GM12801 (cell line): Measurements from ENCODE around the gene CLSTN2.

Experiments used
- CTCF ChIP-seq: IDR thresholded peaks from one replicate; pipeline ENCODE4 v1.5.1; 2011; ENCODE audit warnings: control low read depth; ENCODE audit not compliant: insufficient read length; ENCODE audit errors: extremely low read depth

The CLSTN2 gene

DNA sequence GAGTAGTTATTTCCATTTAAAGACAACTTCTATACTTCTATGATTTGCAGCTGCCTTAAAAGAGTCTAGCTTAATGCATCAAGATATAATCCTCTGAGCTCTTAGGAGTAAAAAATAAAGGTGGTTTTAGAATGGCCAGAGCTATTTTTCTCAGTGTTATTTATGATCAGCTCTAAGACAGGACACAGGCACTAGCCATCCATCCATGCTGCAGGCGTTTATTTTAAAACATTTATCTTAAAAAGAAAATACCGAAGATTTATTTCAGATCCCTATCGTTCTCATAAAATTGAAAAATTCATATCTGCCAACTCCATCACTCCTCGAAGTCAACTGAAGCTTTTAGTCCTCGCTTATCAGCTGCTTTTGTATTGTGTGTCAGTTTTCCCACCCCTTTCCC is 243.5 kb downstream of the CLSTN2 start:
- no peak for TF ChIP-seq CTCF

- no peak for TF ChIP-seq CTCF
Measured at GRCh38 chr3:140180603-140181002, 245.6 kb downstream of the CLSTN2 start.

DNA sequence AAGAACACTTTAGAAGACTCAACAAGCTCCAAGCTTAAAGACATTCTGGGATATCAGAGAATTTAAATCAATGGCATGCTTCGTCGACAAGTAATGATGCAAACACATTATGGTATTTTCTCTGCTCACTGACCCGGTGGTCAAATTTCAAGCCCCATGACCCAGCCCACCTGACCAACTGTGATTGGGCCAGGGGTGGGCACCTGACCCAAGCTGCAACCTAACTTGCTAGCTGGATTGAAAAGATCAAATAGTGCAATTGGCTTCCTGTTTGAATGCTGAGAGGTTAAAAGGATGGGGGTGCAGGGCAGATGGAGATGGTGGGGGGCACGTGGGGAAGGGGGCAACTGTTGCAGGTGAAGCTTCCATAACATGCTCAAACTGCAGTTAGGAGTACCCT is 250.4 kb downstream of the CLSTN2 start:
- no peak for TF ChIP-seq CTCF

DNA sequence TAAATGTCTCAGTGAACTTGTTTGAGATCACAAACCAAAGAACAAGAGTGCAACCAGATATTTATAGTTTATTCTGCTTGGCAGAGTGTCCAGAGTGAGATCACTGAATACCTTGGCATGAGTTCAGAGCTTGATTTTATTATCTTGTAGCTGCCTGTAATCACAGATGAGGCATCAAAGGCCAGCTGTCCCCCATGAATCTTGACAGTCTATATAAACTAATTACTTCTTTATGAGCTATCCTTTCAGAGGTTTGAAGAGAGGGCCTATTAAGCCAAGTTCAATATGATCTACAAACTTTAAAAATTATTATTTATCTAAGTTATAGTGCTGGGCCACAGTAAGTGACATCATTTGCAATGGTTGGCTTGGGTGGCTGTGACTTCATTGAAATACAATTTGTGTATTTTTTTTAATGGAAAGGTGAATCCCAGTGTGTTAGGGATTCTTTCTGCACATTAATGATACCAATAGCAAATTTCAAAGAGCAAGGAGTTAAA is 251.5 kb downstream of the CLSTN2 start:
- no peak for TF ChIP-seq CTCF

DNA sequence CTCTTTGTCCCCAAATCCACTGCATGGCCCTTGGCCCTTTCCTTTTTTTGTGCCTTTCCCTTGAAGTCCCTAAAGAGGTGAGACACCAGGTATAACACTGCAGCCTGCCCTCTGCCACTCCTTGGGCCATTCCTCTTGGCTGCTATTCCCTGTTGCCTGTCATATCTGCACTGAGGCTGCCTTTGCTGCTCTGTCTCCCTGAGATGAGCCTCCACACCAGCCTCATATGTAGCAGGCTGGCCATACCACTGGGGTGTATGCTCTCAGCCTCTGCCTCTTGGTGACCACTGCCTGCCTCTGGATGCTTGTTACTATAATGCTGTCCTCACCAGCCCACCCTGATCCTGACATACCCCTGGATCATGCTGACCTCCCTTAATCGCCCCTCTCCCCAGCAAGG is 252.0 kb downstream of the CLSTN2 start:
- no peak for TF ChIP-seq CTCF

DNA sequence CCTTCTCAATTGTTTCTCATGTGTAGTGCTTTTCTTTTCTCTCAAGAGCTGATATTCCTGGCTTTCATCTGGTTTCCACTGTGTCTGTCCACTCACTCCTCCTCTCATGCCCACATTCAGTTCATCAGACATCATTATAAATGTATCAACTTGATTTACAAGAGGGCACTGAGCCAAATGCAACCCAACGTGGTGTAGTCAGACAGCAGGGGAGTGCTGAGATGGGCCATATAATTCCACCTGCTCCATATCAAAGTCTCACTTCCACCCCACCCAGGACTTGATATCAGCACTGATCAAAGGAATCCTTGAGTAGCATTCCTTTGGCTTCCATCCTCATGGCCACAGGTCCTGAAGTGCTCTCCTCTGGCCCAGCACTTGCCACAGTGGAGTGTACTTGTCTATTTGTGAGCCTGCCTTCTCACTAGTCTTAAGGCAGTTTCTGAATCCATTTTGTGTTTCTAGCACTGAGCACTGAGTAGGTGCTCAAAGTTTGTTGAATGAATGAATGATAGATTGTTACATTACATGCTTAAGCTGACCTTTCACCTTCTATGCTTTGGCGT is 252.8 kb downstream of the CLSTN2 start:
- TF ChIP-seq CTCF: no peak

DNA sequence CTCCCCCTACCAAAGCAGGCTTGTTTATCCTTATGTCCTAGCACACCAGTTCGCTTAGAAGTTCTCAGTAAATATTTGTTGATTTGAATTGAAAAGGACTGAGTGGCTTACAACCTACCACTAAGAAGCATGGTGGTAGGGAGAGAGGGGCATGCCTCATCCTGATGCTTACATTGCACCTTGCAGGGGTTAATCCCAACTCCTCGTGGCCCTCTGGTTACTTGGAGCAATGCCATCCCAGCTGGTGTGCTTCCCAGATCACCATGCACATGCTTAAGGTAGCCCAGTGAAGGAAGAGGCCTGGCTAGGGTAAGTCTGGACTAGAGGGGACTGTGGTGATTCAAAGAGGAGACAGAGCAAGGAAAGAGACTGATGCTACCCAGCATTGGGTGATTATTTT is 253.3 kb downstream of the CLSTN2 start:
- no peak for TF ChIP-seq CTCF
